GM18507 (cell line): ENCODE results near the gene WDFY1.
"Not testable (repeated sequence)": the region's sequence is repeated elsewhere in the genome, so short reads cannot be mapped to it uniquely, and the experiment has no call there.

Experiments
- DNase-seq: peaks from one replicate; pipeline ENCODE4 v3.0.0; 2011; ENCODE audit warnings: low read depth; ENCODE audit not compliant: insufficient read length; ENCODE audit errors: extremely low spot score
- FAIRE-seq: peaks from 2 replicates; lab custom pipeline; 2011; peaks lifted over from hg19 to GRCh38; lab: Jason Lieb, UNC

The WDFY1 gene

GRCh38 chr2:223967981-223968380 lies 22.8 kb upstream of the WDFY1 start:
- FAIRE-seq = no peak

GRCh38 chr2:223959688-223960087 lies 14.6 kb upstream of the WDFY1 start:
- FAIRE-seq (no peak), DNase-seq (no peak)

More at GRCh38 chr2:223967981-223968380, 22.8 kb upstream of the WDFY1 start:
- no peak for DNase-seq

- peak; percentile 79 for DNase-seq
- FAIRE-seq = peak; percentile 96
These were observed 12.1 kb upstream of the WDFY1 start, which contains the start of gene MRPL44 for GRCh38 chr2:223957092-223957851. TSS of gene MRPL44 (plus strand) at chr2:223957463. CDS start at chr2:223957473, 10 bp downstream.

GRCh38 chr2:223956300-223956699 lies 11.2 kb upstream of the WDFY1 start:
- no peak for DNase-seq
- peak; percentile 87 for FAIRE-seq

DNA sequence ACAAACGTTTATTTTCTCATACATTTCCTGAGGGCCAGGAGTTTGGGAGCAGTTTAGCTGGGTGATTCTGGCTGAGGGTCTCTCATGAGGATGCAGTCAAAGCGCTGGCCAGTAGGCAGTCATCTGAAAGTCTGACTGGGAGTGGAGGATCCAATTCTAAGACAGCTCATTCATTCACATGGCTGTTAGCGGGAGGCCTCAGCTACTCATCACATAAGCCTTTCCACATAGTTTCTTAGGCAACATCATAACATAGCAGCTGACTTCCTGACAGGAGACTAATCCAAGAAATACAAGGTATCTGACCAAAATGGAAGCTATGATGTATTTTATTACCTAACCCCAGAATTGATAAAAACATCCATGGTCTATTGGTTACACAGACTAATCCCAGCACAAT lies 9.3 kb upstream of the WDFY1 start:
- no peak for DNase-seq
- FAIRE-seq = no peak

DNA sequence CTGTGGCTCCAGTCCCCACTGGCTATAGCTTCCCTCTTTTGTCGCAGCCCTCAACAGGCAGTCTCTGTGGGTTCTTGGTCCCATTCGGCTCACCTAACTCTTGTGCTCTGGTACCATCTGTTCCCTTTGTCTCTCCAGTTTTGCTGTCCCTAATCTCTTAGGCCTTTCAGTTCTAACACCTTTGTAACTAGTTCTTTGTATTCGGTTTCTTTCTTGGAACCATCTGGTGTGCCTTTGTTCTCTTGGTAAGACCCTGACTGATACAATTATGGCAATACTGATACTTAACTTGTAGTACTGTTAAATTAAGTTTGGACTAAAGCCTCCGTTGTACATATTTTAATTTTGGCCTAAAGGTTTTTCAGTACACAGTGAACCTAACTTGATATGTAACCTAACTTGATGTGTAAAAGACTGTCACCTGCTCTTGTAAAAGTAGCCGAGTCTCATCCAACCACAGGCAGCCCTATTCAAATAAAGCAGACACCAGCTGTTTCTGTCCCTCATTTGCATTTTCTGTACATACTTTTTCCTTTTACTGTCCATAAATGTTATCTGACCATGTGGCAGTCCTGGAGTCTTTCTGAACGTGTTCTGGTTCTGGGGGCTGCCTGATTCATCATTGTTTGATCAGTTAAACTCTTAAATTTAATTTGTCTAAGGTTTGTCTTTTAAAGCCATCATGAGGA lies 7.3 kb upstream of the WDFY1 start:
- DNase-seq = no peak
- peak; percentile 95 for FAIRE-seq

GRCh38 chr2:223950448-223951347 lies 5.6 kb upstream of the WDFY1 start:
- peak; percentile 66 for FAIRE-seq

GRCh38 chr2:223949241-223949840 lies 4.2 kb upstream of the WDFY1 start:
- FAIRE-seq (peak; percentile 86), DNase-seq (no peak)

More at GRCh38 chr2:223950448-223951347, 5.6 kb upstream of the WDFY1 start:
- no peak for DNase-seq

DNA sequence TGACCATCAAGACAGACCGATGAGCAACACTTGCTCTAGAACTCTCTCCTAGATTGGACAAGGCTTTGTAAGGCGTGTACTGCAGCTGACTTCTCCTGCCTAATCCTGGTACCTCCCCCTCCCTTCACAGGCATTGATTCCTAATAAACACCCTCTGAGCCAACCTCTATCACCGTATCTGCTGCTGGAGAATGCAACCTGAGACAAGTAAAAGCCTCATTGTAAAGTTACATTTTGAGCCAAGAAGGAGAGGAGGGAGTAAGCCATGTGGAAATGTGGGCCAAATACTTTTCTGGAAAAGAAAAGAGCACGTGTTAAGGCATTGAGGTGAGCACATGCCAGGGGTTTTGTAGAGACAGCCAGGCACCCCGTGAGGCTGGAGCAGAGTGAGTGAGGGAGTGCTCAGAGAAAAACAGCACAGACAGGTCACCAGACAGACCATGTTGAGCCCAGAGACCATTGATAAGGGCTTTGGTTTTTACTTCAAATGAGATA lies 2.6 kb upstream of the WDFY1 start:
- FAIRE-seq = no peak

DNA sequence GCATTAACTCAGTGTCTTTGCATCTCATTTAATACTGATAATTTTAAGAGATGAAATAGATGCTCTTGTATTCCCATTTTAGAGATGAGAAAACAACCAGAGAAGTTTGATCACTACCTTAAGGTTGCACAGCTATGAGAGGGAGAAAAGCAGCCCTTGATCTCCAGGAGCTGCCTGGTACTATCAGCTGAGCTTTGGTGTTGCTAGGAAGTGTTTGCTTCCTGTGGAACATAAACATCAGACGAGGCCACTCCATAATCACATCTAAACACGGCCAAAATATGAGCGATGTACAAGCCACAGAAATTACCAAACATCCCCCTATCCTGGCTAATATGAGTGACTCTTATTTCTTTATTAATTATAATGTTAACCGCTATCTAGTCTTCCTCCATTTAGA lies 620 bp upstream of the WDFY1 start:
- FAIRE-seq (no peak), DNase-seq (no peak)

More for the DNA sequence above, 2.6 kb upstream of the WDFY1 start:
- DNase-seq = no peak

- peak; percentile 64 for FAIRE-seq
- no peak for DNase-seq
These were observed 901 bp downstream of the WDFY1 start for GRCh38 chr2:223944166-223944702.

GRCh38 chr2:223943561-223944008 lies 1.6 kb downstream of the WDFY1 start:
- DNase-seq = no peak
- FAIRE-seq = peak; percentile 52

DNA sequence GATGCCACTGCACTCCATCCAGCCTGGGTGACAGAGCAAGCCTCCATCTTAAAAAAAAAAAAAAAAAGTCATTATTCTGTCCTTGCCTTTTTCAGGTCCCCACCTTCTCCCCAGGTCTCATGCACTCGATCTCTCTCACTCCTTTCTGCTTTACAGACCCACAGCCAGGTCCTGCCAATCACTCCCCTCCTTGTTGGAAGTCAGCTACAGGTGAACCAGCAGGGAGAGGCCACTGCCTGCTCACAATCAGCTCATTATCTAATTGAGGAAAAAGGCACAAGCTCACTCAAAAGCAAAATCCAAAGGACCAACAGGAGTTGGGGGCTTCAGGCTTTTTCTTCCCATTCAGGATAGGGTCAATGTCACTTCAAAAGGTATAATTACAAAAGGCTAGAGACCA lies 2.0 kb downstream of the WDFY1 start:
- FAIRE-seq = no peak
- DNase-seq = no peak

GRCh38 chr2:223941579-223942277 lies 3.4 kb downstream of the WDFY1 start:
- no peak for DNase-seq
- FAIRE-seq = peak; percentile 82

DNA sequence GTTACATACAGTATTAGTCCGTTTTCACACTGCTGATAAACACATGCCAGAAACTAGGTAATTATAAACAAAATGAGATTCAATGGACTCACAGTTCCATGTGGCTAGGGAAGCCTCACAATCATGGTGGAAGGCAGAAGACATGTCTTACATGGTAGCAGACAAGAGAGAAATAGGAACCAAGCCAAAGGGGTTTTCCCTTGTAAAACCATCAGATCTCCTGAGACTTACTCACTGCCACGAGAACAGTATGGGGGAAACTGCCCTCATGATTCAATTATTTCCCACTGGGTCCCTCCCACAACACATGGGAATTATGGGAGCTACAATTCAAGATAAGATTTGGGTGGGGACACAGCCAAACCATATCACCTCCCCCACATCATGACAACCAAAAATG lies 5.7 kb downstream of the WDFY1 start:
- not testable (repeated sequence) for DNase-seq
- FAIRE-seq = peak; percentile 84

GRCh38 chr2:223937535-223937934 lies 7.6 kb downstream of the WDFY1 start:
- DNase-seq (no peak), FAIRE-seq (no peak)

DNA sequence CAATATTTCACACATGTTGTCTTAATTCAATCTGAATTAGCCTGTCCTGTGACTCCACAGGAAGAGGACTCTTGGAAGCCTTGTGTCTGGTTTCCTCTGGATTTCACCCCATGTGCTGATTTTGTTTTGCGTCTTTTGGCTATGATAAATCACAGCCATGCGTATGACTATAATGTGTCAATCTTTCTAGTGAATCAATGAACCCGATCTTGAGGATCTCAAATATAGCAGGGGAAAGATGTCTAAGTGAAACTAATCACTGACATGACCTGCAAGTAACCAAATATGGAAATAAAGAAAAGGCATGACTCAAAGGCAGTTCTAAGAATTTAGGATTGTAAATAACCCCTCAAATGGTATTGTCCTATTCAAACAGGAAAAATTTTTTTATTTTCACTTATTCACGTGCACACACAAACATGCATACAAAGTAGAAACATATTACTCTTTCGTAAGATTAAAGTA lies 8.2 kb downstream of the WDFY1 start:
- FAIRE-seq (no peak), DNase-seq (no peak)

- no peak for FAIRE-seq
- DNase-seq = no peak
These were observed 9.5 kb downstream of the WDFY1 start for GRCh38 chr2:223935459-223936125.
